ENCODE results near the gene CDH4.

The CDH4 gene

GRCh38 chr20:61596687-61597330 lies 344.7 kb downstream of the CDH4 start:
- no peak for DNase-seq

GRCh38 chr20:61597996-61598395 lies 345.9 kb downstream of the CDH4 start:
- no peak for DNase-seq

GRCh38 chr20:61598586-61598985 lies 346.5 kb downstream of the CDH4 start:
- no peak for DNase-seq

- DNase-seq = no peak
These were observed 347.0 kb downstream of the CDH4 start for GRCh38 chr20:61599061-61599531.

- DNase-seq = no peak
These were observed 347.5 kb downstream of the CDH4 start for GRCh38 chr20:61599541-61599992.

GRCh38 chr20:61600016-61600415 lies 348.0 kb downstream of the CDH4 start:
- DNase-seq = no peak

GRCh38 chr20:61601361-61601760 lies 349.3 kb downstream of the CDH4 start:
- DNase-seq = no peak

- DNase-seq = no peak
These were observed 349.8 kb downstream of the CDH4 start for GRCh38 chr20:61601853-61602252.

- no peak for DNase-seq
These were observed 351.7 kb downstream of the CDH4 start for GRCh38 chr20:61603715-61604114.

- DNase-seq = no peak
These were observed 352.5 kb downstream of the CDH4 start for GRCh38 chr20:61604549-61604948.

- DNase-seq = no peak
These were observed 353.2 kb downstream of the CDH4 start for GRCh38 chr20:61605283-61605682.

GRCh38 chr20:61605862-61606557 lies 353.9 kb downstream of the CDH4 start:
- DNase-seq = no peak

GRCh38 chr20:61608275-61609085 lies 356.4 kb downstream of the CDH4 start:
- DNase-seq = no peak

- DNase-seq = no peak
These were observed 357.4 kb downstream of the CDH4 start for GRCh38 chr20:61609461-61609860.

- DNase-seq = no peak
These were observed 359.5 kb downstream of the CDH4 start for GRCh38 chr20:61611401-61612180.

- no peak for DNase-seq
These were observed 362.1 kb downstream of the CDH4 start for GRCh38 chr20:61613917-61614705.

- DNase-seq = no peak
These were observed 362.6 kb downstream of the CDH4 start for GRCh38 chr20:61614706-61615100.

- DNase-seq = no peak
These were observed 363.7 kb downstream of the CDH4 start for GRCh38 chr20:61615806-61616205.

- no peak for DNase-seq
These were observed 367.7 kb downstream of the CDH4 start for GRCh38 chr20:61619751-61620150.

GRCh38 chr20:61620174-61620573 lies 368.1 kb downstream of the CDH4 start:
- DNase-seq = no peak

- DNase-seq = no peak
These were observed 369.1 kb downstream of the CDH4 start for GRCh38 chr20:61621035-61621730.

All from NCI-H2171 treated with DMSO at 0.1 percent for 48 hours (cell line).